ENCODE measurements around the gene RNF215. TPM values are rescaled to one million over a fixed set of nuclear protein-coding genes. Genes with fewer than 3 reads are reported as not detected.

RNF215 gene
- polyA plus RNA-seq, 6 donors from 2014 or later: 0.30 to 1.0 (median 0.95) TPM; not detected in 1

GRCh38 chr22:30381264-30381663 lies 5.9 kb downstream of the RNF215 start:
- no peak for DNase-seq
- Mint-ChIP-seq H3K27ac (peak overlapping the region in 1 of 6 donors; percentile 21), H3K36me3 (no peaks in the 10 kb centered on the region), H3K4me3 (no peak overlapping the region), H3K9me3 (no peaks in the 10 kb centered on the region), H3K4me1 (peaks cover 9 to 15% (median 10%) of the 10 kb centered on the region in 3 donors), H3K27me3 (no peaks in the 10 kb centered on the region)
- ATAC-seq (ENCODE audit: low read depth in 2 of 2): no peak

- DNase-seq (no peak), ATAC-seq (ENCODE audit: low read depth in 2 of 2) (no peak)
- no peaks in the 10 kb centered on the region for H3K9me3 Mint-ChIP-seq
- H3K36me3 Mint-ChIP-seq: no peaks in the 10 kb centered on the region
- H3K4me1 Mint-ChIP-seq: peaks cover 7 to 13% (median 8%) of the 10 kb centered on the region in 3 donors
- no peaks in the 10 kb centered on the region for H3K27me3 Mint-ChIP-seq
- no peak overlapping the region for H3K4me3 Mint-ChIP-seq
- H3K27ac Mint-ChIP-seq: no peak overlapping the region
Measured at GRCh38 chr22:30380011-30380410, 7.2 kb downstream of the RNF215 start.

GRCh38 chr22:30375312-30375849 lies 11.8 kb downstream of the RNF215 start:
- DNase-seq: no peak

GRCh38 chr22:30373331-30374325 lies 13.6 kb downstream of the RNF215 start:
- peak overlapping the region in 1 of 6 donors; percentile 74 for H3K27ac Mint-ChIP-seq

More at GRCh38 chr22:30375312-30375849, 11.8 kb downstream of the RNF215 start:
- Mint-ChIP-seq H3K4me1 (peaks cover 1 to 7% (median 5%) of the 10 kb centered on the region in 3 donors), H3K36me3 (no peaks in the 10 kb centered on the region), H3K4me3 (no peak overlapping the region), H3K9me3 (no peaks in the 10 kb centered on the region), H3K27me3 (no peaks in the 10 kb centered on the region), H3K27ac (no peak overlapping the region)
- no peak for ATAC-seq (ENCODE audit: low read depth in 2 of 2)

GRCh38 chr22:30372915-30373314 lies 14.3 kb downstream of the RNF215 start:
- Mint-ChIP-seq H3K36me3 (no peaks in the 10 kb centered on the region), H3K9me3 (no peaks in the 10 kb centered on the region), H3K27ac (peak overlapping the region in 1 of 6 donors; percentile 41), H3K4me1 (no peaks in the 10 kb centered on the region), H3K27me3 (no peaks in the 10 kb centered on the region), H3K4me3 (no peak overlapping the region)
- DNase-seq (no peak), ATAC-seq (ENCODE audit: low read depth in 2 of 2) (no peak)

More at GRCh38 chr22:30373331-30374325, 13.6 kb downstream of the RNF215 start:
- H3K4me1 Mint-ChIP-seq: no peaks in the 10 kb centered on the region
- DNase-seq: no peak
- no peaks in the 10 kb centered on the region for H3K27me3 Mint-ChIP-seq
- H3K9me3 Mint-ChIP-seq: no peaks in the 10 kb centered on the region
- no peaks in the 10 kb centered on the region for H3K36me3 Mint-ChIP-seq
- no peak for ATAC-seq (ENCODE audit: low read depth in 2 of 2)
- no peak overlapping the region for H3K4me3 Mint-ChIP-seq

GRCh38 chr22:30371981-30372380 lies 15.2 kb downstream of the RNF215 start:
- H3K36me3 Mint-ChIP-seq: no peaks in the 10 kb centered on the region
- no peak overlapping the region for H3K4me3 Mint-ChIP-seq
- peak overlapping the region in 1 of 6 donors; percentile 64 for H3K27ac Mint-ChIP-seq
- no peaks in the 10 kb centered on the region for H3K4me1 Mint-ChIP-seq
- DNase-seq: no peak
- no peaks in the 10 kb centered on the region for H3K9me3 Mint-ChIP-seq
- ATAC-seq (ENCODE audit: low read depth in 2 of 2): no peak
- no peaks in the 10 kb centered on the region for H3K27me3 Mint-ChIP-seq

- H3K9me3 Mint-ChIP-seq: no peaks in the 10 kb centered on the region
- ATAC-seq (ENCODE audit: low read depth in 2 of 2) (no peak), DNase-seq (no peak)
- H3K27ac Mint-ChIP-seq: peak overlapping the region in 1 of 6 donors; percentile 20
- H3K4me1 Mint-ChIP-seq: peaks cover 0 to 3% (median 0%) of the 10 kb centered on the region in 3 donors
- no peaks in the 10 kb centered on the region for H3K27me3 Mint-ChIP-seq
- no peak overlapping the region for H3K4me3 Mint-ChIP-seq
- no peaks in the 10 kb centered on the region for H3K36me3 Mint-ChIP-seq
Measured at GRCh38 chr22:30371321-30371720, 15.9 kb downstream of the RNF215 start.

- H3K9me3 Mint-ChIP-seq: no peaks in the 10 kb centered on the region
- H3K4me3 Mint-ChIP-seq: no peak overlapping the region
- peak overlapping the region in 1 of 6 donors; percentile 20 for H3K27ac Mint-ChIP-seq
Measured at GRCh38 chr22:30370641-30371230, 16.5 kb downstream of the RNF215 start.

GRCh38 chr22:30368420-30368819 lies 18.8 kb downstream of the RNF215 start:
- ATAC-seq (ENCODE audit: low read depth in 2 of 2) (no peak), DNase-seq (no peak)
- H3K9me3 Mint-ChIP-seq: no peaks in the 10 kb centered on the region
- H3K27me3 Mint-ChIP-seq: no peaks in the 10 kb centered on the region
- peaks cover 0 to 3% (median 0%) of the 10 kb centered on the region in 3 donors for H3K4me1 Mint-ChIP-seq
- H3K36me3 Mint-ChIP-seq: no peaks in the 10 kb centered on the region
- H3K27ac Mint-ChIP-seq: no peak overlapping the region
- H3K4me3 Mint-ChIP-seq: no peak overlapping the region

More at GRCh38 chr22:30370641-30371230, 16.5 kb downstream of the RNF215 start:
- no peaks in the 10 kb centered on the region for H3K27me3 Mint-ChIP-seq
- DNase-seq: no peak
- H3K36me3 Mint-ChIP-seq: no peaks in the 10 kb centered on the region
- peaks cover 0 to 3% (median 0%) of the 10 kb centered on the region in 3 donors for H3K4me1 Mint-ChIP-seq
- no peak for ATAC-seq (ENCODE audit: low read depth in 2 of 2)

- no peak overlapping the region for H3K27ac Mint-ChIP-seq
- no peak for DNase-seq
- H3K4me3 Mint-ChIP-seq: no peak overlapping the region
- H3K27me3 Mint-ChIP-seq: no peaks in the 10 kb centered on the region
- ATAC-seq (ENCODE audit: low read depth in 2 of 2): no peak
- peaks cover 0 to 3% (median 0%) of the 10 kb centered on the region in 3 donors for H3K4me1 Mint-ChIP-seq
- H3K9me3 Mint-ChIP-seq: no peaks in the 10 kb centered on the region
- no peaks in the 10 kb centered on the region for H3K36me3 Mint-ChIP-seq
Measured at GRCh38 chr22:30365891-30366290, 21.3 kb downstream of the RNF215 start.

- Mint-ChIP-seq H3K9me3 (no peaks in the 10 kb centered on the region), H3K27me3 (peaks cover 0 to 5% (median 0%) of the 10 kb centered on the region in 3 donors), H3K36me3 (no peaks in the 10 kb centered on the region), H3K4me1 (peaks cover 5 to 7% (median 5%) of the 10 kb centered on the region in 3 donors), H3K27ac (peak overlapping the region in 2 of 6 donors; percentile 1 to 39), H3K4me3 (no peak overlapping the region)
- ATAC-seq (ENCODE audit: low read depth in 2 of 2) (no peak), DNase-seq (no peak)
Measured at GRCh38 chr22:30362651-30363281, 24.4 kb downstream of the RNF215 start.

- no peak for ATAC-seq (ENCODE audit: low read depth in 2 of 2)
- Mint-ChIP-seq H3K27me3 (peaks cover 0 to 5% (median 0%) of the 10 kb centered on the region in 3 donors), H3K4me3 (no peak overlapping the region), H3K4me1 (peaks cover 10 to 11% (median 10%) of the 10 kb centered on the region in 3 donors), H3K9me3 (no peaks in the 10 kb centered on the region), H3K27ac (peak overlapping the region in 3 of 6 donors; percentile 1 to 62 (median 1)), H3K36me3 (no peaks in the 10 kb centered on the region)
- DNase-seq: no peak
Measured at GRCh38 chr22:30361916-30362650, 25.1 kb downstream of the RNF215 start.
